Stimulated activated CD8-positive, alpha-beta memory T cell treated with anti-CD3 and anti-CD28 coated beads, Interleukin-7, amount 100 ng/mL, for 1 hour (primary cell): ENCODE results near the gene RMP24.
"Not testable (repeated sequence)": the region's sequence is repeated elsewhere in the genome, so short reads cannot be mapped to it uniquely, and the experiment has no call there.

ENCODE experiments used
- DNase-seq, 2 donors: peaks; one replicate each; pipeline ENCODE4 v3.0.0-alpha.2; 2020; ENCODE audit warnings: low read depth in 2 of 2

RMP24 gene

DNA sequence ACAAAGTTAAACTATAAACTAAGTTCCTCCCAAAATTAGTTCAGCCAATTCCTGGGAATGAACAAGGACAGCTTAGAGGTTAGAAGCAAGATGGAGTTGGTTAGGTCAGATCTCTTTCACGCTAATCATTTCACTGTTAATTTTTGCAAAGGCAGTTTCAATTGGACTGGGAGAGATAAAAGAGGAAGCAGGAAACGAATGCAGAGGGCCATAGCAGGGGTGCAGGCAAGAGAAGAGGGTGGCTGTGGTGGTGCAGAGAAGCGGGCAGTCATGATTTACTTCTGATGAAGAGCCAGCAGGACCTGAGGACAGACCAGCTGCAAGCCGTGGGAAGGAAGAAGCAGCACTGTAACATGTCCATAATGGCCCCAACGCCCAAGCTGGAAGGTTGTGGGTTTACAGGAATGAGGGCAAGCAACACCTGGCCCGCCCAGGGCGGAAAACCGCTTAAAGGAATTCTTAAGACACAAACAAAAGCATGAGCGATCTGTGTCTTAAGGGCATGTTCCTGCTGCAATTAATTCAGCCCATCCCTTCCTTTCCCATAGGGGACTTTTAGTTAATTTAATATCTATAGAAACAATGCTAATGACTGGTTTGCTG is 4.1 kb upstream of the RMP24 start:
- DNase-seq: no peak

DNA sequence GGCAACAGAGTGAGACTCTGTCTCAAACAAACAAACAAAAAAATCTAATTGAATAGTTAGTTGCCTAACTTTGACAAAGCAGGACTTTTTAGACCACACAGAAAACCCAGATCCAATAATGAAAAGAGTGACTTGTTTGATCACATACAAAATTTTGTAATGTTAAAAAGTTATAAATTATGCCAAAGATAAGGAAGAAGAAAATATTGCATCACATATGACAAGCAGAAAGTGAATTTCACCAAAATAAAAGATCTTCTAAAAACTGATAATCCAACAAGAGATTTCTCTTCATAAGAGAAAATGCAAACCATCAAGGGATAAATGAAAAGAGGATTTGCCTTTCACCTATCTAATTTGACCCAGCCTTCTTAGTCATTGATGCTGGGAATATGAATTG is 2.8 kb upstream of the RMP24 start:
- no peak for DNase-seq

DNA sequence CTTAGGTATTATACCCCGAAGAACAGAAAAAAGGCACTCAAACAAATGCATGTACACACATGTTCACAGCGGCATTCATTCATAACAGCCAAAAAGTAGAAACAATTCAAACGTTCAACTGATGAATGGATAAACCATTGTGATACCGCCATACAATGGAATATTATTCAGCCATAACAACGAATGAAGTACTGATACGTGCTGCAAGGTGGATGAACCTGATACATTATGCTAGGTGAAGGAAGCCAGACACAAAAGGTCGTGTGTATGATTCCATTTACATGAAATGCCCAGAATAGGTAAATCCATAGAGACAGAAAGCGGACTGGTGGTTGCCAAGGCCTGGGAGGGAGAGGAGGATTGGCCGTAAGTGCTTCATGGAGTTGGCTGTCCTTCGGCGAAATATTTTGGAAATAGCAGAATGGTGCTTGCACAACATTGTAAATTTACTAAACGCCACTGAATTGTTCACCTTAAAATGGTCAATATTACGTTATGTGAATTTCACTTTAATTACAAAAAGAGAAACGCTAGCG is 750 bp upstream of the RMP24 start:
- DNase-seq: no peak

DNA sequence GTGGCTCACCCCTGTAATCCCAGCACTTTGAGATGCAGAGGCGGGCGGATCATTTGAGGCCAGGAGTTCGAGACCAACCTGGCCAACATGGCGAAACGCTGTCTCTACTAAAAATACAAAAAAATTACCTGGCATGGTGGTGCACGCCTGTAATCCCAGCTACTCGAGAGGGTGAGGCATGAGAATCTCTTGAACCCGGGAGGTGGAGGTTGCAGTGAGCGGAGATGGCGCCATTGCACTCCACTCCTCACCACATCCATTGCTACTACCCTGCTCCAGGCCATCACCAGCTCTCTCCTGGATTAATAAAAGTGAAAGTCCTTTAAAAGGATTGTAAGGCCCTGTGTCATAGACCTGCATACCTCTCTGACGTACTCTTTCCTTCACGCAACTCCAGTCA is 1.2 kb downstream of the RMP24 start:
- no peak for DNase-seq

DNA sequence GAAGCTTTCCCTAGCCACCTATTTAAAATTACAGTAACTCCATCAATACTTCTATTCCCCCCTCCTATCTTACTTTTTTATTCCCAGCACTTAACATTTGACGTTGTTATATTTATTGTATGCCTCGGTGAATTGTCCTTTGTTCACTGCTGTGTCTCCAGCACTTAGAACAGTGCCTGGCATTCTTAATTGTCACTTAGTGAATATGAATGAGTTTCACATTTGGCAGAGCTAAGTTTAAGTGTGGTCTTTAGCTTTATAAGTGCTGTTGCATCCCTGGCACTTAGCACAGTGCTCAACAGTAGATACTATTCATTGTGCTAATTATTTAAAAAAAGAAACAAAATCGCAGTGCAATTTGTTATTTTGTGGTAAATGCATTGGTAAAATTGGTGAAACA is 1.7 kb downstream of the RMP24 start:
- DNase-seq: no peak

DNA sequence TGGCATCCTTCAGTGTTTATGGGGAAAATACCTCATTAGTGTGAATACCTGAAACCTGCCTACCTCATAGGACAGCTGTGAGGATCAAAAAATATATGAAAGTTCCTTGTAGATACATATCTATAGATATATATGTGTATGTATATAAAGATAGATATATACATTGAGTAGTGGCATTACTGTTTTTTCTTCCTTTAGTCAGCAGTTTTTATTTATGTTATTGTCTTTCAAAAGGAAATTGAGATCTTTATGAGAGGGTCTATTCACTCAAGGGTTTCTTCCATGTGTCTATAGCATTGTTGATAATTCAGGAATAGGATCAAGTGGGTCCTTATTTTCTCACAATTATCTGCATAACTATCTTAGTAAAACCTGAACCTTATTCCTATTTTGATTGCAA is 6.6 kb downstream of the RMP24 start:
- no peak for DNase-seq

DNA sequence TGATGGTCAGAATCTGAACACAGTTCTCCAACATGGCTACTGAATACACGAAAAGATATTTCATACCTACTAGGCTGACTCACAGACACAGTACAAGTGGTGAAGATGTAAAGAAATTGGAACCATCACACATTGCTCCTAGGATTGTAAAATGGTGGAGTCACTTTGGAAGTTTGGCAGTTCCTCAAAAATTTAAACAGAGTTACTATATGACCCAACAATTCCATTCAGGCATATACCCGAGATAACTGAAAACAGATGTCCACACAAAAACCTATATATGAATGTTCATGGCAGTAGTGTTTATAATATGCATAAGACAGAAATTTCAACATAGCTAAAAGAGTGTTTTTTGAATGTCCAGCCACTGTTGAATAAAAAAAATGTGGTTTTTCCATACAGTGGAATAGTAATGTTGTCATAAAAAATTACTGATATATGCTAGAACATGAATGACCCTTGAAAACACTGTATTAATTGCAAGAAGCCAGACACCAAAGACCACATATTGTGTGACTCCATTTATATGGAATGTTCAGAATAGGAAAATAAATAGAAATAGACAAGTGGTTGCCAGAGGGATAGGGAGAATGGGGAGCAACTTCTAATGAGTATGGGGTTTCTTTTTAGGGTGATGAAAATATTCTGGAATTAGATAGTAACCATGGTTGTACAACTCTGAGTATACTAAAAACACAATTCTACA is 10.1 kb downstream of the RMP24 start:
- no peak for DNase-seq

DNA sequence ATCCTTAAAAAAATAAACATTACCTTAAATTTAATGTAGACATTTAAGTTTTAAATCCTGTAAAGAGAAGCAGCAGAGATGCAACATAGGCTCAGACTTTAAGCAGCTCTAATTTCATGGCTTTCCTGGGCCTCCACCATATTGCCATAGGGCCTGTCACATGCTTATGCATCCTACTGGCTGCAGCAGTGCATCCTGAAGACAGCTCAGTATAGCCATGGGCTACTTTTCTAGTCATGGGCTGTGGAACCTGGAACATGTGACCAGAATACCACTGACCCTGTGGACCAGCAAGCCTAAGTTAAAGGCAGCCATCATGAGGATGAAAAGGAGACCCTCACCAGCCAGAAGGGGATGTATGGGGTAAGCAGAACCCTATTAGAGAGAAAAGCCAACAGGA is 10.7 kb downstream of the RMP24 start:
- no peak for DNase-seq

DNA sequence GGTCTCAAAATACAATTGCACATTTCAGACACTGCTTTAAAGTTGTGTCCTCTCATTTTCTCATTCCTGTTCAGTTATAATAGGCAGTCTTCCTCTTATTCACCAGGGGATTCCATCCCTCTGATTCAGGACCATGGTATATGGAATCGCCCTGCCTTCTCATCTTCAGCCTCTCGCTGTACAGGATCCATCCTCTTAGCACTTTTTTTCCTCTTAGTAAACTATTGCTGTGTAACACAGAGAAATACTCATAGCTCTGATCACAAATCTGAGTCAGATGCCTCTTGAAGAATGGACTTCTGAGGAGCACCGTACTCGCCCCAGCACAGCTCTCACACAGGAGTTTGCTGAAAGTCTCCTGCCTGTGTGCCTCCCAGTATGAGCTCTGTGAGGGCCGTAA is 11.3 kb downstream of the RMP24 start:
- DNase-seq: no peak

DNA sequence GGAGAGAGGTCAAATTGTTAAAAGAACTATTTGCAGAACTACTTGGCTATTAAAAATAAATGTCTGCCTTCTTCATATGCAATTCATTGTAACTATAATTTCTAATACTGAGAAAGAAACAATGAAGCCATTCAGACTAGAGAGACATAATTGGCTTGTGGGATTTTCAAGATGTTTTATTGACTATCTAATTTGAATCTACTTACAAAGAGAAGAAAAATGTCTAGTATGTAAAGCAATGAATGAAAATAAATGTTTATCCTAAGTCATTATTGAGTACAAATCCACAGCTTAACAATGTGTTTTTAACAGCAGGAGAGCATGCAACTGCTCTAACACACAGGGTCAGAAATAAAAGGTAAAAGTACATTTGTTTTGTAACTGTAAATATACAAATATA is 19.2 kb downstream of the RMP24 start:
- DNase-seq: no peak

DNA sequence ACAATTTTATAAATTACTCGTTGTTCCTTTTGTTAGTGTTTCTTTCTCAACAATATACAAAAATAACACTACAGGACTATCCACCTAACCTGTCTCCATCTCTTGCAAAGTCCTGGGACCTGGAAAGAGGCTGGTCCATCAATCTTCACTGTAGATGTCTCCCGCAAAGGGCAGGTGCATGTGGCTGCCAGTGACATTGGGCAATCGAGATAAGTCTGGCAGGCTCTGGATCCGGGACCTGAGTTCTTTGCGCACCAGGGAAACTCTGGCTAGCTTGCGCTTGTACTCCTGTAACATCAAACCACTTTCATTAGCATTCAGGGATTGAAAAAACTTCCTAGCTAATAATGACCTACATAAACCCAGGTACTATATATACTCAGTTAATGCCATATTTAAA is 20.5 kb downstream of the RMP24 start:
- DNase-seq: no peak

DNA sequence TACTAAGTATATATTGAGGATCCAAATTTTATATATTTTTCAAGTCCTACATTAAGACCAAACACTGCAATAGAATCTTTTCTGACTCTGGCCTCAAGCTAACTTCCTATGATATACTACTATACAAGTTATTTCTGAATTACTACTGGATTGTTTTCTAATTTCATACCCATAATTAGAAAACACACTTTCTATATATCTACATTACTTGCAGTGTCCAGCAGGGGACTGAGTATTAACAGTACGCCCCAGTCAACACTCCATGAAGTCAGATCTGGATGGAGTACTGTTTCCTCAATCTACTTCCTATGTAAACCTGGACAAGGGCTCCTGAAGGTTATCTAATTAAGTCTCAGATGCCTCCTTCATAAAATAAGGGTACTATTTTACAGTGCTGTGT is 26.5 kb downstream of the RMP24 start:
- DNase-seq: no peak

DNA sequence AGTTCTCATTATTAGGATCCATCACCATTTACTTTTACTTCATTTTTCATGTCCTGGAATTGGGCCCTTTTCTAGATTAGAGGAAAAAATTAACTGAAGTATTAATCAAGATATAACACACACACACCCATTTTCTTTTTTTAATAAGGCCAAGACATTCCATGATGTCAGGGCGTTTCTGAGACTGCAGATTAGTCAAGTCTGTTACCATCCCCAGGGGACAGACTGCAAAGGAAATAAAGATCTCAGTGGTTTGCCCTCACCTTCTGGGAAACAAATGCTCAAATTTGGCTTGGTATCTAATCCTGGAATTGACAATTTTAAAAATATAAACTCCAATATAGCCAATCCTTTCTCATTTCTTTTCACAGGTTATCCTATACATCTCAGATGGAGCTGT is 27.4 kb downstream of the RMP24 start:
- no peak for DNase-seq

DNA sequence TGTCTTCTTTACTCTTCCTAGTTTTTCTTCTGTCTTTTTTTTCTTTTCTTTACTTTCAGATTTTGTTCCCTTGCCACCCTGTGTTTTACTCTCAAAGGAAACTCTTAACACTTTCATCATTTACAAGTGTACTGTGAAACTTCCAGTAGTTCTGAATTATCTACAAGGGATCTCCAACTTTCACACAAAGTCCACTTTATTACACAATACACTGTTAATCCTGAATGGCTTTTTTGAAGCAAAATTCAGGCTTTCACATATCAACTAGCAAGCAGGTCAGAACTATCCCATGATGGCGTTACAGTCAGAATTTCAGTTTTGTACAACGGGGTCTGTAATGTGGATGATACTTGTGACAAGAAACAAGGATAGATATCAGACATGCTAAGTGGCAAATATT is 34.5 kb downstream of the RMP24 start:
- no peak for DNase-seq

DNA sequence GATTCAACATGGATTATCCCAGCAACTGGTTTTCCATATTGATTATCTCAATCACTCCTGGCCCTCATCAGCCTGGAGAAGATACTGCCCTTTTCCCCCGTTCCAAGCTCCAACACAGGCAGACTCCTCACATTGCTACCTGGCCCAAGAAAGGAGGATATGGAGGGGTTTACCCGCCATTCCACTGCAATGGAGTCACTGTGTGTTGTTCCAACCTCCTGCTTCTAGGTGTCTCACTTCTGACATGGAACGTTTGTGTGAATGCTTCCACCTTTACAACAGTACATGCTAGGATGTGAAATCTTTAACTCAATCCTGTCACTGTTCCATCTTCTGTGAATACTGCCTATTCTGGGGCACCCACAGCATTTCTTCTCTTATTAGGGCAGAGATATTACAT is 36.7 kb downstream of the RMP24 start:
- DNase-seq: no peak

DNA sequence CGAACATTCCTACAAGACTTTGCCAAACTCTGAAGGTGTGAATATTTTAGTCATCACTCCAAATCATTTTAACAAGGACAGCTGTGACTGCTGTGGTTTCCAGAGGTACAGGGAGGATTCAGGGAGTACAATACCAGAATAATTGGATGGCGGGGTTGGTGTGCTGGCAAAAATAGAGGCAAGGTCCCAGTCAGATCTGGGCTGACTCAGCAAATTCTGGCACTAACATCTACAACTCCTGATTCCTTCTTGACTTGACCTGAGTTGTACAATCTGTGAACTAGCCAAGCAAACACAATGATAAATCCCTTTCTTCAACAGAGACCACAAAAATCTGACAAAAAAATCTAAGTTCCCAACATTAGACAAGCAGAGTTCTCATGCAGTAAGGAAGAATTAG is 40.4 kb downstream of the RMP24 start:
- no peak for DNase-seq

DNA sequence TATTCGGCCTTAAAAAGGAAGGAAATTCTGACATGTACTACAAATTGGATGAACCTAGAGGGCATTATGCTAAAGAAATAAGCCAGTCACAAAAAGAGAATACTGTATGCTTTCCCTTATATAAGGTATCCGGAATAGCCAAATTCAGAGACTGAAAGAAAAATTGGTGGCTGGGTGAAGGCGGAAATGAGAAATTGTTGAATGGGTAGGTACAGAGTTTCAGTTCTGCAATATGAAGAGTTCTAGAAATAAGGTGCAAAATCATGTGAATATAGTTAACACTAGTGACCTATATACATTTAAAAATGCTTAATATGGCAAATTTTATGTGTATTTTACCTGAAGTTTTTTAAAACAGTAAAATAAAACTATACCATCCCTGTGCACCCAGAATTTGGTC is 43.1 kb downstream of the RMP24 start:
- DNase-seq: no peak

DNA sequence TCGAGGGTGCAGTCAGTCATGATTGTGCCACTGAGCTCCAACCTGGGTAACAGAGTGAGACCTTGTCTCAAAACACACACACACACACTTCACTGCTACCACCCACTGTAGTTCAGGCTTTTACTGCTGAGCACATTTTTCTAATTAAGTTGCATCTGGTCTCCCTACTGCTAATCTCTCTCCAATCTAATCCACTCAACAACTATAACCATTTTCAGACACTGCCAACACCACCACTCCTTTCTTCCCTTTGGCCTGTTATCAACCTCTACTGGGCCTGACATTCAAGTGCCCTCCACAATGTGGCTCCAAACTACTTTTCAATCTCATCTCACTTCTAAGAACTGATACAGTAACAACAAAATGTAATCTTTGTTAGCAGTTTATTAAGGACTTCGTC is 44.8 kb downstream of the RMP24 start:
- DNase-seq: no peak

DNA sequence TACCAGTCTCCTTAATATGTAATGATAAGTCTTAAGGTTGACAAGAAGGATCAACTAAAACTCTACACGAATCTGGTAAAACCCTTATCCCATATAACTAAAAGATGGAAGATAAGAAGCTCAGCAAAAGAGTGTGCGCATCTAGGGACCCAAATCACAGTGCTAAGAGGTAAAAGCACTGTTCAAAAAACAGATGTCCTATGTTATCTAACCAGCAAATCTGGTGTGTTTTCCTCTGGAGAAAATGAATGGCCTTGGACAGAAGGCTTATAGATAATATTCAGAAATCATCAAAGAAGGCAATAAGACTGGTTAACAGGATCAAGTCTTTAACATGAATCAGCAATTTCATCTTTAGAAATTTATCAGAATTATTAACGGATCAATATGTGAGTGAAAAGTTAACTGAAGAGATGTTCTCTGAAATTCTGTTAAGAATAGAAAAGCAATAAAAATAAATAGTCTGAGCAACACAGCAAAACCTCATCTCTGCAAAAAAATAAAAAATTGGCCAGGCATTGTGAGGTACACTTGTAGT is 47.8 kb downstream of the RMP24 start:
- DNase-seq: no peak

DNA sequence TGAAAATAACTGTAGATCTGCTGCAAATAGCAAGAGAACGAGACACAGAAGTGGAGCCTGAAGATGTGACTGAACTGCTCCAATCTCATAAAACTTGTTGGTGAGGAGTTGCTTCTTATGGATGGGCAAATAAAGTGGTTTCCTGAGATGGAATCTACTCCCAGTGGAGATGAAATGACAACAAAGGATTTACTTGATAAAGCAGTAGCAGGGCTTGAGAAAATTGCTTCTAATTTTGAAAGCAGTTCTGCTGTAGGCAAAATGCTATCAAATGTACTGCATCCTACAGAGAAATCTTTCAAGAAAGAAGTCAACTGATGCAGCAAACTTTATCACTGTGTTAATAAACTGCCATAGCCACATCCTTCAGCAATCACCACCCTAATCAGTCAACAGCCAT is 50.9 kb downstream of the RMP24 start:
- no peak for DNase-seq

DNA sequence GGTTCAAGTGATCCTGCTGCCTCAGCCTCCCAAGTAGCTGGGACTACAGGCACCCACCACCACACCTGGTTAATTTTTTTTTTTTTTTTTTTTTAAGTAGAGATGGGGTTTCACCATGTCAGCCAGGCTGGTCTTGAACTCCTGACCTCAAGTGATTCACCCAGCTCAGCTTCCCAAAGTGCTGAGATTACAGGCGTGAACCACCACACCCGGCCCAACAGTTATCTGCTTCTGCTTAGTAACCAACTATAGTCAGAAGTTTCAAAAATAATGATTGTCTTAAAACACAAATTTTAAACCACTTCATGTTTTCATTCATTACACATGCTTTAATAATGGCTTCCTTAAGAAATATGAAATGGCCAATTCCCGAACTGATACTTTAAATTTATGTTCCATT is 51.8 kb downstream of the RMP24 start:
- not testable (repeated sequence) for DNase-seq

DNA sequence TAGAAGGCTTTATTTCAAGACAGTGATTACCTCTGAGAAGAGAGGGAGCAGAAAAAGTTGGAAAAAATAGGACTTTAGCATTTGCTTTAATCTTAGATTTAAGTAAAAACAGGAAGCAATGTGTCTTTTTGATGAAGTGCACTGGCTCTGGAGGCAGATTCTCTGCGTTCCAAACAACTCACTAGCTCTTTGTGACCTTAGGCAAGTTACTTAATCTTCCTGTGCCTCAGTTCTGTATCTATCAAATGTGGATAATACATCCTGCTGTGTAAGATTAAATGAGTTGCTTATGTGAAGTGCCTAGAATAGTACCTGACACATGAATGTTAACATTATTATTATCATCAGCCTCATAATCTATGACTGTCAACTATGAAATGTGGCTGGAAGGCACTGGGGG is 52.5 kb downstream of the RMP24 start:
- no peak for DNase-seq

DNA sequence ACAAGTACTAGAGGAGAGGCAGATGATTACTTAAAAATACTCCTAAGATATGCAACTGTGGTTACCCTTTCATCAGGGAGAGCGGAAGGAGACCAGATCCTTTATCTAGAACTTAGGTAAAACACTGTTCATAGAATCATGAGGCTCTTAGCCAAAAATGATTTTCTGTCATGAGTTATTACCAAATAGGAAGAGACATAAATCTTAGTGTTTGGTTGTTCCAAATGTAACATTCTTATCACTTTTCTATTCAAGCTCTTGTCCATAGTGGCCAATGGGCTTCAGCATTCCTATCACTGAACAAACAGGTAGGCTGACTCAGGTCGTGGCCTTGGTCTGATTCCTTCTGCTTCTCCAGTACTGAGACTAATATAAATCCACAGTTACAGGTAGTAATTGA is 56.4 kb downstream of the RMP24 start:
- DNase-seq: no peak
